UCSD-AML1 (cell line): ENCODE measurements around the gene PRRG4.
"Not testable (repeated sequence)": the region's sequence is repeated elsewhere in the genome, so short reads cannot be mapped to it uniquely, and the experiment has no call there.

Experiments
- DNase-seq: peaks from one replicate; lab custom pipeline; 2025; ENCODE audit not compliant: unreplicated experiment; lab: John Stamatoyannopoulos, UW

Gene PRRG4

DNA sequence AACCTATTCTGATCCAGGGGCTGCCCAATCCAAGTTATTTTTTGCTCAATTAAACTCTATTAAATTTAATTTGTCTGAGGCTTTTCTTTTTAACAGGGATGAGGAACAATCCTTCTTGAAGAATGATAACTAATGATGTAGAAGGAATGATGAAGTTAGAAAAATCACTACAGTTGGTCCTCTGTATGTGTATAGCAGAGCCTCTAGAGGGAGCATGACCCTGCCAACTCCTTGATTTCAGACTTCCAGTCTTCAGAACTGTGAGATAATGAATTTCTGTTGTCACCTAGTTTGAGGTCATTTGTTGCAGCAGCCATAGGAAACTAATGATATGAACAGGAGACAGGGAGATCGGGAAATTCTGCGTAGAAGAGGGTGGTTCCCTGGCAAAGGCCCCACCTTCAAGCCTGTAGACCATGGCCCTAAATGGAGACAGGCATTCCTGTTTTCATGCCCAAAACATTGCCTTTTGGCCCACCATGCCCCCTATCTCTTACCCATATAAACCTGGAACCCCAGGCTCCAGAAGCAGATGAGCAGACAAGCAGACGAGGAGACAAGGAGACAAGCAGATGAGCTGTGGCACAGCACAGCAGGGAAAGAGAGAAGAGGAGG, 55.1 kb downstream of the PRRG4 start:
- DNase-seq = no peak

DNA sequence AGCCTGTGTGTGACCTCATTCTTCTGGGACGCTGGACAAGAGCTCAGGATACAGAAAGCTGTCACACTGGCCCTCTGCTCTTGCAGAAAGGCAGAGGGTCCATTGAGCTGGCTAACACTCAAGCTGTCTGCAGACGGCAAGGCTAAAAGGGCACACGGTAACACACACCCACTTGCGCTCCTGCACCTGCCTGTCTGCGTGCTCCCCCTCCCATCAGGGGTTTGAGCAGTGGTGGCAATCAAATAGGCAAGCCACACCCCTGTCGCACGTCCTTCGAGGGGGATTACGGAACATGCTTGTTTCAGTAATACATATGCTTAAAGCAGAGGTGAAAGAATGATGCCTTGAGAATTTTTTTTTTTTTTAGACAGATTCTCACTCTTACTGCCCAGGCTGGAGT, 55.8 kb downstream of the PRRG4 start:
- no peak for DNase-seq

DNA sequence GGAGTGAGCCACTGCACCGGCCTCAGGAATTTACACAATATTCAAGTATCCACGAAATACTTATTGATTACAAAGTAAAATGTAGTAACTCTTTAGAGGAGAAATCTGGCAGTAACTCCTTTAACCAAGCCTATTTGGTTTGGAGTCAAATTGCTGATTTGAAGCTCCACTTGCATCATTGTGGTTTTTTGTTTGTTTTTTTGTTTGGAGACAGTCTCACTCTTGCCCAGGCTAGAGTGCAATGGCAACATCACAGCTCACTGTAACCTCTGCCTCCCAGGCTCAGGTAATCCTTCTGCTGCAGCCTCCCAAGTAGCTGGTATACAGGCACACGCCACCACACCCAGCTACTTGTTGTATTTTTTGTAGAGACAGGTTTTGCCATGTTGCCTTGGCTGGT, 56.5 kb downstream of the PRRG4 start:
- no peak for DNase-seq

DNA sequence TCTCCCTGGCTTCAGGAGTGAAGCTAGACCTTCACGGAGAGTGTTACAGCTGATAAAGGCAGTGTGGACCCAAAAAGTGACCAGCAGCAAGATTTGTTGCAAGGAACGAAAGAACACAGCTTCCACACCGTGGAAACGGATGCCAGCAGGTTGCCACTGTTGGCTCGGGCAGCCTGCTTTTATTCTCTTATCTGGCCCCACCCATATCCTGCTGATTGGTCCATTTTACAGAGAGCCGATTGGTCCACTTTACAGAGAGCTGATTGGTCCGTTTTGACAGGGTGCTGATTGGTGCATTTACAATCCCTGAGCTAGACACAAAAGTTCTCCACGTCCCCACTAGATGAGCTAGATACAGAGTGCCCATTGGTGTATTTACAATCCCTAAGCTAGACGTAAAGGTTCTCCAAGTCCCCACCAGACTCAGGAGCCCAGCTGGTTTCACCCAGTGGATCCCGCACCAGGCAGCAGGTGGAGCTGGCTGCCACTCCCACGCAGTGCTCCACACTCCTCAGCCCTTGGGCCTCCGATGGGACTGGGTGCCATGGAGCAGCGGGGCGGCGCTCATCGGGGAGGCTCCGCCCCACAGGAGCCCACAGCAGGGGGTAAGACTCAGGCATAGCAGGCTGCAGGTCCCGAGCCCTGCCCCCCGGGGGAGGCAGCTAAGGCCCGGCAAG, 58.1 kb downstream of the PRRG4 start:
- DNase-seq = not testable (repeated sequence)

DNA sequence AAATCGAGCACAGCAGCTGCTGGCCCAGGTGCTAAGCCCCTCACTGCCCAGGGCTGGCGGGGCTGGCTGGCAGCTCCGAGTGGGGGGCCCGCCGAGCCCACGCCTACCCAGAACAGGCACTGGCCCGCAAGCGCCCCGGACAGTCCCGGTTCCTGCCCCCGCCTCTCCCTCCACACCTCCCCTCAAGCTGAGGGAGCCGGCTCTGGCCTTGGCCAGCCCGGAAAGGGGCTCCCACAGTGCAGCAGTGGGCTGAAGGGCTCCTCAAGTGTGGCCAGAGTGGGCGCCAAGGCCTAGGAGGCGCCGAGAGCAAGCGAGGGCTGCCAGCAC, 58.6 kb downstream of the PRRG4 start:
- not testable (repeated sequence) for DNase-seq

DNA sequence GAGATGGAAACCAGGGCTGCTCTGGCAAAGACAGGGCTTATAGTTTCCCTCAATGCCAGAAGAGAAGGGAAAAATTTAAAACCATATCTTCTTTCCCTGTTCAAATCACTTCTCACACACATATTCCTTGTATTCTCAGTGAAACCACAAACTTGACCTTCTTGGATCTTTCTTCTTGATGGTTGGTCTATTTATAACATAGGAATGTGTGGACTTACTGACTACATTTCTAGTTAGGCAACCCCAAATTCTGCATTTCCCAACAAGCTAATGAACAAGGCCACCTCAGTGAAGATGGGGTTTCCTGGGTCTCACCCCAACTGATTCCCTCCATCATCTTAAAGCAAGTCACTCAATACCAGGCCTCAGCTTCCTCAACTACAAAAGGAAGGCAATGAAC, 59.1 kb downstream of the PRRG4 start:
- no peak for DNase-seq

DNA sequence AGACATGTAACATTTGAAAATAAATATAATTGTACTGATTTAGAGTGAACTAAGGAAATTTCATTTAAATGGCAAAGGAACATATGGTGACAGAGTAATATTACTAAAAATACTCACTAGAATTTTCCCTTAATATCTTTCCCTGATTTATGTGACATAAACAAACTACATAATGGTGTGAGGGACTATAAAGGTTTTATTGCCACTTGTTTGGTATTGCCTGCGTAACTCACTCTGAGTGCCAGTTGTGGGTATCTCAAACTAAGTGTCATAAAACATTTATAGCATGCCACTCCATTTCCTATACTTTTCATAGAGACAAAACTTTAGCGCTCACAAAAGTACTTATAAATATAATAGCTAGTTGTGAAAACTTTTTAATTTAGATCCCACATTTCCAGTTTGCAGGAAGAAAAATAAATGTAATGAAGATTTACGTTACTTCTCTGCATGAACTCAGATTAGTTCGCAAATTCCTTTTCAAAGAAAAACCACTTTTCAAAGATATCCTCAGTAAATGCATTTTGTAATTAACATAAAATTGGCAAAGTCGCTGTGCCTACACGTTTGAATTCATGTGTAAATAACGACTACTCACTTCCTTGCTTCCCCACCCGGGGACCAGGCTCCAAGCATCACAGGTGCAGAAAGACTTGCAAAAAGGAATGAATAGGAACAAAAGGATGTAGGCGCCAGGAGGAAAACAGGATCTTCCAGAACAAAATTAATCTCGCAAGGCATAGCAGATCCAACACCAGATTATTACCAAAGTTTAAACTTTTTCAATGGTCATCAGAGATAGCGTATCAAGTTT, 61.3 kb downstream of the PRRG4 start:
- no peak for DNase-seq

DNA sequence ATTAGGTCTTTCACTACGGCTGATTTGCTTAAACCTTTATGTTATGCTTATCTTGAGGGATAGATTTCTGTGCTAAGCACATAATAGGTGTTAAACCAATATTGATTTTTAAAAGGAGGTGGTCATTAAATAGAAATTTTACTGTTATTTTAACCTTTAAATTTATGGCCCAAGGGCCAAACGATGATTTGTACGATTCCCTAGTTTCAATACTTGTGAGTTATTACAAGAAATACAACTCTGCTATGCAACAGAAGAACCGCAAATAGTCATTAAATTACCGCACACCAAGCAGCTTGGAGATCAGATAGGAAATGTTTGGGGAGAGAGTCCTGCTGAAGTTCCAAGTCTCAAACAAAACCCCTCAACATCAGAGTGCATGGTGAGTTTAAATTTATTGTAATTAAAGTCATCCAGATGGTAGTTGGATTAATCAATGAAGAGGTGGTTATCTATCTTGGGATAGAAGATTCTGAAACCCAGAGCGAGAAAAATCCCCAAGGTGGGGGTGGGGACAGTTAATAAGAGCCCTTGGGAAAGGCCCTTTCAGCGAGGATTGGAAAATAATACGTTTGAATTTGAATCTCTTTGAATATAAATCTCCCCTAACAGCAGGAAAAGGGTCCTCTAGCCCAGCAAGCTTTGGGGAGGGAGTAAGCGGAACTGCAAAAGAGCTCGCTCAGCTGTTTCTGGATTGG, 62.1 kb downstream of the PRRG4 start:
- DNase-seq = no peak

DNA sequence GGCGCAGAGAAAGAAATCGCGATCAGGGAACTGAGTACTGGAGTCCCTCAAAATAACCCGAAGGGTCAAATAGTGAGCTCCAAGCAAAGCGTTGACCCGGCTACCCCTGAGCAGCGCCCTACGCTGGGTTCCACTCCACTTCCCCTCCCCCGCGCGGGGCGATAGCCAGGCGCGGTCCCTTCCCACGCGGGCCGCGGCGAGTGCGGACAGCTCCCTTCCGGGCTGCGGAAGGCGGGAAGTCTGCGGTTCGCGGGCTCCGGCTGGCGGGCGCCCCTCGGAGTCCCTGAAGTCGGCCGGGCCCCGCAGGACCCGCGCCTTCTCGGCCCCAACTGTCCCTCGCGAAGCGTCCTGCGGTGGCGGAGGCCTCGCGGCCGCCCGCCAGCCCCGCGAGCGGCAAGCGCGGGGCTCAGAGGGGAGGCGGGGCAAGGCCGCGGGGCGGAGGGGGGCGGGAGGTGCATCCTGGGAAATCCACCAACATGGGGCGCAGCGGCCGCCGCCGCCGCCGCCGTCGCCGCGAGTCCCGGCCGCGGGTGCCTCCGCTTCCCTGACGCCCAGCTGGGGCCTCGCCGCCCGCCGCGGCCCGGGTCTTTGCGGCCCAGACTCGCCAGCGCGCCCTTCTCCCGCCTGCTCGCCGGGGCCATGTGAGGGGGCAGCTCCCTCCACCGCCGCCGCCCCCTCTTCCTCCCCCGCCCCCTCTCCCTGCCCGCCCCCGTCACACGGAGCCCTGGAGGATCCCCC, 62.8 kb downstream of the PRRG4 start, which contains the start of gene QSER1:
TSS of gene QSER1 (plus strand) at position 457 of the 738 bp plus-strand sequence. CDS start 315 bp downstream, outside the sequence.
- peak; percentile 85 for DNase-seq

DNA sequence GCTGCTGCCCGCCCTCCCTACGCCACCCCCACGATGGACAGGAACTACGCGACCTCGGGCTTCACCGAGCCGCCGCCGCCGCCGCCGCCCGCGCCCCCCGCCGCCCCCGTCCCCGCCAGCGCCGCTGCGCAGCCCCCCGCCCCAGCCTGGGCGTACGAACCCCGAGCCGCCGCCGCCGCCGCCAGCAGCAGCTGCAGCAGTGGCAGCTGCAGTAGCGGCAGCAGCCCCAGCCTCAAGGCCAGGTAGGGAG, 63.3 kb downstream of the PRRG4 start:
- DNase-seq = no peak

DNA sequence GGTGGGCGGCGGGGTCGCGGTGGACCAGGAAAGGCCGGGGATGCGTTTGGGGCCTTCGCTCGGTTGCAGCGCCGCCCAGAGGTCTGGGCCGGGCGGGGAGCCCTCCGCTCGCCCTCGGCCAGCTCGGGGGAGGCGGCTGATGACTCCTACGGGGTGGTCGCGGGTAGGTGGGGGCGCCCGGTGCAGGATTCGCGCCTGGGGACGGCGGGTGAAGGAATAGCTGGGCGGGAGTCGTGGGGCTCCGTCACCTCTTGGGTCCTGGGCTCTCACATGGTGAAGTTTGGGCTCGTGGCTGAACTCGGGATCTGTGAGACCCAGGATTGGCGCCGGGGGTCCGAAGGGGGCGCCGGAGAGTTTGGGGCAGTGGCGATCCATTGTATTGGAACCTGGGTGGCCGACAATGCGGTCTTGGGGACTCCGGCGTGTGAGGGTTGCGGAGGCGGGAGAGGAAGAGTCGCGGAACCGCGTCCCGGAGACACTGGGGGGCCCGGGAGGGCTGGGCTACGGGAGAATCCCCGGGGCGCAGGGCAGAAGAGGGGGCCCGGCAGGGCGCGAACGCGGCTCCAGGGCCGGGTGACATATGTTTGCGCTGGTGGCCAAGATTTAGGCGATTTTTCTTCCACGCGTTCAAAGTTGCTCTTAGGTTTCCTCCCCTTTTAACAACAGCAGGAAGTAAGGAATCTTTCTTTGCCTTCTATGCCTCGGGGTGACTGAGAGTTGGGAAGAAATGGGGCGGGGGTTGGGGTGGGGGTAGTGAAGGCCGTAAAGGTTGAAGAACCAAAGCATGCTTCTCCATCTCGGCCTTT, 63.8 kb downstream of the PRRG4 start:
- DNase-seq = peak; percentile 79

DNA sequence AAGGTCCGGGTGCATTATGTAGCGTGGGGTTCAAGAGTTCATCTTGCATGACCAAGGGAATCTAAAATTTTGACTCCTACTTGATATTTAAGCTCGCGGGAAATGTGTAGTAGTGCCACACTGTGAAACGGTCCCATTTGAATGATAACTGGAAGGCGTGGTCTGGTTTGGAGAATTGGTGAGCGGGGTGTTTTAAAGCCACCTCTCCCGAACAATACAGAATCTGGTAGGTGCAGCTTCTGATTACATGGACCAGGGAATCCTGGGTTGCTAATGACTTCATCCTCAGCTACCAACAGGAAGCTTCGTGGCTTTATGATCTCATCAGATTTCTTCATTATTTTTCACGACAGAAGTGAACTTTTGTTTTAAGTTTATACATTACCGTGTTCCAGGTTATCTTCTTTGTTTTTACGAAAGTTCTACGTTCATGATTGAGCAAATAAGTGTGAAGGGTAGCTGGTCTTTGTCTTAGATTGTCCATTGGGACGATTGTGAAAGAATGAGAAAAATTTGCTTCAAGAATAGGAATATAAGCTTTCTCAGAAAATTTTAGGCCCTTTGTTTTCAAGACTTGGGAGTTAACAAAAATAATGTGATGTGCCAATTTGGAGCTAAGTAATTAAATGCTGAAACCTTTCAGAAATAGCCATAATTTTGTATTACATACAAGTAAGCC, 64.6 kb downstream of the PRRG4 start:
- peak; percentile 36 for DNase-seq

DNA sequence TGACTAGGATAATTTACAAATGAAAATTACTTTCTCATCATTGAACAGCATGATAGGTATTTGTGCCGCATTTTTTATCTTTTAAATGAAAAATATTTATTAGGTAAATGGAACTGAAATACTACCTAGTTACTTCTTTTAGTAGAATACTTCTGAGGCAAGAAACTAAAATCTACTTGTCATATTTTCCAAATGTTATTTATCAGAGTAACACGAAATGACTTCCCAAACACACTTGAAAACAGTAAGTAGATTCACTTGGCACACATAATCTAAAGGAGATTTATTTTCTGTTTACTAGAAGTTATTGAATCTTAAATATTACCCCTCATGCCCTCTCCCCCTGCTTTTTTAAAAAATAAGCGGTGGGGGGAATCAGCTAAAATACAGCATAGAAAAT, 65.2 kb downstream of the PRRG4 start:
- no peak for DNase-seq

DNA sequence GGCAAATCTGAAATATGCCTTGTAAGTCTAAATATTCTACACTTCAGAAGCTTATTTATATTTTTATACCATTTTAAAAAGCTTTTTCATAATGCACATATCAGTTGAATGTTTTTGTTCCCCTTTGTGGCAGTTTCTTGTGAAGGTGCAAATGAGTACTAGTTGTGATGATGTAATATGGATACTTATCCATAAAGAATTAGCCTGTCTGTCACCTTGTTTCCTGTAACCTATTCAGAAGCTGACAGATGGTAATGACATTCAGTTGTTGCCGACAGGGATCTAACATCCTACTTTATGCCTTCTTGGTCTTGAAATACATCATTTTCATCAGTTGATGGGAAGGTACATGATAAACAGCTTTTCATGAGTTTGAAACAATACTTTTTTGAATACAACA, 65.7 kb downstream of the PRRG4 start:
- no peak for DNase-seq

DNA sequence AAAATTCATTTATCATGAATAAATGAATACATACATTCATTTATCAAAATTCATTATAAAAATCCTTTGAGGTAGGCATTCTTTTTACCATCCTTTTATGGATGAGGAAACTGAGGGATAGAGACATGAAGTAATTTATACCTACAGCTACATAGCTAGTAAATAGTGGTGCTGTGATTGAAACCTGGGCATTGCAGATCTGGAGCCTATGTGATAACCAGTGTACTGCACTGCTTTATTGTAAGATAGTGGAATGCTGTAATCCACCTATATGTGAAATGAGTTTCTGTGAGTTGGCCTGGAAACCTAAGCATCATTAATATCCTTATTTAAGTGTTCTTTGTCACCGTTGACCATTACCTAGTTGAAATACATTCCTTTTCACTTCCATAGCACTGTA, 67.4 kb downstream of the PRRG4 start:
- DNase-seq = no peak

DNA sequence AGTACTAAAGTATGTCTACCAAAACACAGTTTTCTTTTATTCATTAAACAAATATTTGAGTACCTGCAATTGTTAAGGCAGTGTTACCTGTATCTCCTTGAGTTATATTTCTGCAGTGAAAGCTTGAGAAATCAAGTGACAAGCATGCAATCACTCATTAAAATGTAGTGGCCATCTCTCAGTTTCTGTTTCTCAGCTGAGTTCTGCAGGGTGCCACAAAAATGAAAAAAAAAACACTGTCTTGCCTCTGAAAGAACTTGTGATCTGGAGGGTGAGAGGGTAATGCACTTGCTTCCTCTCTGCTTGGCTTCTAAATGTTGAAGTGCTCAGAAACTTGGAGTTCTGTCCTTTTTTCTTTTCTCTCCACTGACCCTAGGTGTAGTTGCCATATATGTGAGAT, 69.7 kb downstream of the PRRG4 start:
- DNase-seq = no peak

DNA sequence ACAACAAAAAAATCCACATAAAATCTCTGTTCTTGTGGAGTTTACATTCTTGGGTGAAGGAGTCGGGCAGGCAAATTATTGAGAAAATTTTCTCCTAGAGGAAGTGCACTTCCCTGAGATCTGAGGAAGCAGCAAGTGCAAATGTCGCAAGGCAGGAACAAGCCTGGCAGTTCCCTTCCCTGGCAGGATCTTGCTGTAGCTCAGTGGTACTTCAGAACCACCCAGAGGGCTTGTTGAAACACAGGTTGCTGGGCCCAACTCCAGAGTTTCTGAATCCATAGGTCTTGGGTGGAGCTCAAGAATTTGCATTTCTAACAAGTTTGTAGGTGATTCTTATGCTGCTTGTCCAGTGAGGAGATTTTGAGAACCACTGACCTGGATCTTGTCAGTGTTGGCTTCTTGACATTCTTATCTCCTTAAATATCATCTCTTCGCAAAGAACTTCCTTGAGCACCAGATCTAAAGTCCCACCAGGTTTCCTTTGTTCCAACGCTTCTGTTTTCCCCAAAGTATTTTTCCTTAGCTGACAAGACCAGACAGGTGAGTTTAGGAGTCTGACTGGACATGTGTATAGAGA, 72.5 kb downstream of the PRRG4 start:
- peak; percentile 13 for DNase-seq

DNA sequence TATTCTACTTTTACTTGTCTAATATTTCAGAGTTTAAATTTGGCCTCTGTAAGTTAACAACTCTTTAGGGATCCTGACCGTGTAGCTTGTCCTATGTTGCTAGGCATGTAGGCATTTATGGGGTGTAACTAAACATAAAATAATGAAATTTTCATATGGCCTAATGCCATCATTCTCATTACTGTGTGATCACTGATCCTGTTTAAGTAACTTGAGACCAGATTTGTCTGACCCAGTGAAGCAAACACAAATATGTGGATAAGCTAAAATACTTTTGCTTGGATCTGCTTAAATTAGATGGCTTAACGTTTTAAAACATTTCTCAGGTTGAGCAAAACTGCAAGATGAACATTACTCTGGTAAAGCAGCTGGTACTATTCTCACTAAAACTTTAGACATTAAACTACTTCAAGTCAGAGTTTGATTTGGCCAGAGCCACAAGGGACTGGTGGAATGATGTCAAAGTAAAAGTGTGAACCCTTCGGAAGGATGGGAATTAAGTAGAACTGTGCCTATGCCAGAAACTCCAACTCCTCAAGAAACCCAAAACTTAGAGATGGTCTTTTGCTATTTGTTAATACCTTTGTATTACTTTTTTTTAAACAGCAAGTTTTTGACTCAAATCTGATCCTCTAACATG, 75.4 kb downstream of the PRRG4 start:
- DNase-seq = no peak
